ENCODE results near the gene FGF5. TPM values are rescaled to one million over a fixed set of nuclear protein-coding genes. Genes with fewer than 3 reads are reported as not detected.
"Not testable (repeated sequence)": the region's sequence is repeated elsewhere in the genome, so short reads cannot be mapped to it uniquely, and the experiment has no call there.

The FGF5 gene
- polyA plus RNA-seq, 4 donors = 0.03 to 0.13 (median 0.06) TPM; not detected in 1

GRCh38 chr4:80286451-80286850 lies 20.0 kb downstream of the FGF5 start:
- DNase-seq (ENCODE audit: low read depth in 4 of 4, low spot score in 3 of 4) = no peak

- not testable (repeated sequence) for DNase-seq (ENCODE audit: low read depth in 4 of 4, low spot score in 3 of 4)
These were observed 24.2 kb downstream of the FGF5 start for GRCh38 chr4:80290665-80291064.

DNA sequence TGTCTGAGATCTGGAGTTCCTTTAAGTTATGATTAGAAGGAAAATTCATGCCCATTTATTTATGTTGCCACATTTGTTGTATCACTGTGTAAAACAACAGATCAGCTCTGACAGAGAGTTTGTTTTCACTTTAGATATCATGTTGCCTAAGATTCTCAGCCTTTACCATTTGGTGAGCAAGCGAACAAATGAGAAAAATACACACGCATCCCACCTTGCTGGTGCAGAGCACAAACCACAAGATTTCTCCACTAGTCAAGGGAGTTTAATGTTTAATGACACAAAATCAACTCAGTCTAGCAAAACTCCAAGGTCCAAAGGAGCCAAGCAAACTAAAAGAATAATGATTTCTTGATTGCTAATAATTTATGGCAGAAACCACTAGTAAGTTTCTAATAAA lies 27.7 kb downstream of the FGF5 start:
- DNase-seq (ENCODE audit: low read depth in 4 of 4, low spot score in 3 of 4) = no peak

DNA sequence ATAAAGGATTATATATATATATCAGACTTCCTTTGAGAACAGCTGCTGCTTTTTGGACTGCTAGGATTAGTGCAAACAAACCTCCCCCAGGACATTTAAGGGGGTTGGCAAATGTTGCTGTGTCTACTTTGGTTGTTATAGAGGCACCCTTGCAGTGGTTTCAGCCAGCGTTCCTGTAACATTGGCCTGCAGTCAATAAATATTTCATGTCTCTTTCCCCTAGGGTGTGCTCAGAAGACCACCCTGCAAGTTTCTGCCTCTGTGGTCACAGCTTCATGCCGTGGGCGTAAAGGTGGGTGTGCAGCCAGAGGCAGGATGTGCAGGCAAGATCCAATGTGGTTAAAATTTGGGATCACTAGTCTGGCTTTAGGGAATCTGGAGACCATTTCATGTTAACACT lies 28.9 kb downstream of the FGF5 start:
- no peak for DNase-seq (ENCODE audit: low read depth in 4 of 4, low spot score in 3 of 4)

- no peak for DNase-seq (ENCODE audit: low read depth in 4 of 4, low spot score in 3 of 4)
These were observed 29.4 kb downstream of the FGF5 start for GRCh38 chr4:80295826-80296225.

DNA sequence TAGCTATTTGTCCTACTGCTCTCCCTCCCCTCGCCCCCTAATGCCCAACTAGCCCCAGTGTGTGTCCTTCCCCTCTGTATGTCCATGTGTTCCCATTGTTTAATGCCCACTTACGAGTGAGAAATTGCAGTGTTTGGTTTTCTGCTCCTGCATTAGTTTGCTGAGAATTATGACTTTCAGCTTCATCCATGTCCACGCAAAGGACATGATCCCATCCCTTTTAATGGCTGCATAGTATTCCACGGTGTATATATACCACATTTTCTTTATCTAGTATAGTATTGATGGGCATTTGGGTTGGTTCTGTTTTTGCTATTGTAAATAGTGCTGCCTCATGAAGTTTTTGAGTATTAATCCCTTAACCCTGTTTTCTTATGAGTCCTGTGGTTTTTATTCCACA lies 35.4 kb downstream of the FGF5 start:
- no peak for DNase-seq (ENCODE audit: low read depth in 4 of 4, low spot score in 3 of 4)

DNA sequence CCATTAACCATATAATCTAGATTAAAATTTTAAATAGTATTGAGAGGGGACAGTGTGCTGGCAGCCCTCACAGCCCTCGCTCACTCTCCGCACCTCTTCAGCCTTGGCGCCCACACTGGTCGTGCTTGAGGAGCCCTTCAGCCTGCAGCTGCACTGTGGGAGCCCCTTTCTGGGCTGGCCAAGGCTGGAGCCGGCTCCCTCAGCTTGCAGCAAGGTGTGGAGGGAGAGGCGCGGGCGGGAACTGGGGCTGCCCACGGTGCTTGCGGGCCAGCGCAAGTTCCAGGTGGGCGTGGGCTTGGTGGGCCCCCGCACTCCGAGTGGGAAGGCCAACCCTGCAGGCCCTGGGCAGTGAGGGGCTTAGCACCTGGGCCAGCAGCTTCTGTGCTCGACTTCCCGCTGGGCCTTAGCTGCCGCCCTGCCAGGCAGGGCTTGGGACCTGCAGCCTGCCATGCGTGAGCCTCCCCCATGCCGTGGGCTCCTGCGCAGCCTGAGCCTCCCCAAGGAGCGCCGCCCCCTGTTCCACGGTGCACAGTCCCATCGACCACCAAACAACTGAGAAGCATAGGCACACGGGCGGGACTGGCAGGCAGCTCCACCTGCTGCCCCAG lies 36.3 kb downstream of the FGF5 start:
- DNase-seq (ENCODE audit: low read depth in 4 of 4, low spot score in 3 of 4) = no peak

- no peak for DNase-seq (ENCODE audit: low read depth in 4 of 4, low spot score in 3 of 4)
These were observed 39.0 kb downstream of the FGF5 start for GRCh38 chr4:80305466-80305865.

DNA sequence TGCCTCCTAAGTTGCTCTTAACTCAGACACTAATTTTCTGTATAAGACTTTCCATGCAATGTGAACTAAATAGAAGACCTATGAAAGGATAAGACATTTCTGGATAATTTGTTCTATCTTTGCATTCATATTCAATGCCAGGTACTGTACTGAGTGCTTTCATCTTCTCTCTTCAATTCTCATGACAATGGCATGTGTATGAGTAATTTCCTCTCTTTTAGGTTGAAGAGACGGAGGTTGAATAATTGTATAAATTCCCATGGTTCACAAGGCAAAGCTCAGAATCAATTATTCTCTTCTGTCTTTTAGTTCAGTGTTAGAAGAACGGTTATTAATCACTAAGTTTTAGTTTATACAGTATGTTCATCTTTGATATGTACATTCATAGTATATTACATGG lies 39.8 kb downstream of the FGF5 start:
- no peak for DNase-seq (ENCODE audit: low read depth in 4 of 4, low spot score in 3 of 4)

DNA sequence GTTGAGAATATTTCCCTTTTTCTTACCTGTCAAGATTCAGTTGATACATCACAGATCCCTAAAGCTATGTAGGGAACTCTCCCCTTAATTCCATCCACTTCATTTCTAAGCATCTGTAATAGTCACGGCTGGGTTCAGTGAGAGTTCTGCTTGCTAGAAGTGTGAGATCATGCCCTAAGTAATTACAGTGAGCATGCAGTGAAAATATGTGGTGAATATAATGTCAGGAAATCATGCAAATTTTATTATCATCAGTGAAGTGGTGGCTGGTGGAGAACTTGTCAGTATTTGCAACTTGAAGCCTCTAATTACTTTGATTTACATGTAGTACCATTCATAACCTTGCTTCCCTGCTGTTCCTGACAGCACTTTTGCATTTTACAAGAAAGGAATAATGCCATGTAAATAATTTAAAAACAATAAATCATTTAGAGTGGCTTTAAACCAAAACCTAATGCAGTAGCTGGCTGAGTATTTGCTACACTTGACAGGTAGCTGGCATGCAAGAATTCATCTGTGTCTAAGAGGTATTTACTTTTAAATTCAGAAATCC lies 40.8 kb downstream of the FGF5 start:
- DNase-seq (ENCODE audit: low read depth in 4 of 4, low spot score in 3 of 4) = no peak

DNA sequence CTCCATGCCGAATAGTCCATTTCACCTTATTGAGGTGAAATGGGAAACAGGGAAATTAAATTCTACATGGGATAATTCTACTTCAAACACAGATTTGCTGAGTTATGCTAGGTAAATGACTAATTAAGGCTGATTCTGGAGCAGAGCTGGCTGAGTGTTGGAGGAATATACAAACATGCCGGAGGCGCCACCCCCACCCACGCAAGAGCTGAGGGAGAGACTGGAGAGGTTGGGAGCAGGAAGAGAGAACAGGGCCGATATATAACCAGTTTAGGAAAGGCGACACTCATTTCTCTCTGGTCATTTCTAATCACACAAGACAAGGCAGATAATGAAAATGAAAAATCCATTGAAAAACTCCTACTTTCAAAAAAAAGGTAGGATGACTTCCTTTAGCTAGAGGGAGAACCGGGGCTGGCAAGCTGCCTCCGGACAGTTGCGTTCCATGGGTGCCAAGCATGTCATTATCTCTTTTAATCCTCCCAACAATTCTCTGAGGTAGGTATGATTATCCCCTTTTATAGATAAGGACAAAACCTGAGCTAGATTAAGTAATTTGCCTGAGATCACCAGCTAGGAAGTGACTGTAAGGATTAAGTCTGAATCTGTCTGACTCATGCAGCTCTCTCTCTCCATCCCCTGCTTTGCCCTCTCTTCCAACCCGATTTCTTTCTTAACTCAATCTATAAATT lies 41.5 kb downstream of the FGF5 start:
- DNase-seq (ENCODE audit: low read depth in 4 of 4, low spot score in 3 of 4) = no peak

DNA sequence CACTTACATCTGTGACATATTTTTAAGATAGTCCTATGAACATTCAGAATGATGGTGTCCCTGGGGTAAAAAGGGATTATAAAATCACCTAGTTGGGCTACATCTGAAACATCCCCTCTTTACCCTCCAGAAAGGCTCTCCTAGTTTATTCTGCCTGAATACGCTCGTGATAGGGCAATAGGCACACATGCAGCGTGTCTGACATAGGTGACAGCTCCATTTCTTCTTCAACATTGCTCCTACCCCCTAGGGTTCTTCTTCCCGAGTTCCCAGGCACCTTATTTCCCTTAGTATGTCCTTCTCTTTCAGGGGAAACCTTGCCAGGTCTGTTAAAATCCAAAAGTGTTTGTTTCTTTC lies 42.0 kb downstream of the FGF5 start:
- DNase-seq (ENCODE audit: low read depth in 4 of 4, low spot score in 3 of 4) = no peak

- no peak for DNase-seq (ENCODE audit: low read depth in 4 of 4, low spot score in 3 of 4)
These were observed 43.0 kb downstream of the FGF5 start for GRCh38 chr4:80309294-80310004.

GRCh38 chr4:80311130-80311529 lies 44.7 kb downstream of the FGF5 start:
- no peak for DNase-seq (ENCODE audit: low read depth in 4 of 4, low spot score in 3 of 4)

DNA sequence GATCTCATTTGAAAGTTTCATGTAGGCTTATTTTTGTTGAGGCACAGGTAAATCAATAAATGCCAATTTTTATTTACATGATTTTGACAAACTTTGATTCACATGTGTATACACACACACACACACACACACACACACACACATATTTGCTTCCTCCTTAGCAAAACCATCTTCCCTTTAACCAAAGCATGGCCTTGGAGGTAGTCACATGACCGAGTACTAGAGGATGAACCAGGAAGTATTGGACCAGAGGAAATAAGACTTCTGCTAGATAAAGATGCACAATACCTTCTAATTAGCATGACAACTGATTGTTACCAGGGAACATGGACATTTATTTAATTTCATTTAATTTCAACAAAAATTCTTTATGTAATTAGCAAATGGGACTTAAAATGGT lies 45.7 kb downstream of the FGF5 start:
- DNase-seq (ENCODE audit: low read depth in 4 of 4, low spot score in 3 of 4) = no peak

DNA sequence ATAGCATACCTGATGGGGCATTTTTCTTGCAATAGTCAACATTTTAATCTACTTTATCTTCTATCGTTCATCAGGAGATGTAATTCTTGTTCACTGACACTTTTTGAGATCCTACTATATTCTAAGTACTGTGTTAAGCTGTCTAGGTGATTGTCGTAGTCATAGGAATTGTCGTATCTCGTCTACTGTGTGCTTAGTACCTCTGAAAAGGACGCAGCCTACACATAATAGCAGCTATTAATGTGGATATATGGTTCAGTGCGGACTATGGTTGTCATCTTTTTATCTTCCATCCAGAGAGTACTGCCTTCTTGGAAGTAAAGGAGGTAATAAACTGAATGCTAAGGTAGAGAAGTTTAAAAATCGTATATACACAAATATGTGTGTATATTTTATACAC lies 47.2 kb downstream of the FGF5 start:
- DNase-seq (ENCODE audit: low read depth in 4 of 4, low spot score in 3 of 4) = no peak

- not testable (repeated sequence) for DNase-seq (ENCODE audit: low read depth in 4 of 4, low spot score in 3 of 4)
These were observed 49.4 kb downstream of the FGF5 start for GRCh38 chr4:80315848-80316247.

DNA sequence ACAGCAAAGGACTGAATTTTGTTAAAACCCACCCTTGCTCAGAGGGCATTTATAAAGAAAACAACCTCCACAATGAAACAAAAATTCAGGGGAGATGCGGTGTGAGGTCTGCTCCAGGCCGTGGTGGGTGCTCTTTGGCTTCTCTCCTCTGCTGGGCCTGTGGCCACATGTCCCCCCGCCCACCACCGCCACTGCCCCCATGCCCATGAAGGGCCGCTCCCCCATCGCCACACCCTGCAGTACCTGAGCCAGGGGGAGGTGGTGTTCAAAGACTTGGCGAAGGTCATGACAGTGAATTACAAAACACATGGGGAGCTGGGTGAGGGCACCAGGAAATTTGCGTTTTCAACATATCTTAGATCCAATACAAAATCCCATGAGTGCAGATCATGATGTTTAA lies 54.9 kb downstream of the FGF5 start:
- no peak for DNase-seq (ENCODE audit: low read depth in 4 of 4, low spot score in 3 of 4)

DNA sequence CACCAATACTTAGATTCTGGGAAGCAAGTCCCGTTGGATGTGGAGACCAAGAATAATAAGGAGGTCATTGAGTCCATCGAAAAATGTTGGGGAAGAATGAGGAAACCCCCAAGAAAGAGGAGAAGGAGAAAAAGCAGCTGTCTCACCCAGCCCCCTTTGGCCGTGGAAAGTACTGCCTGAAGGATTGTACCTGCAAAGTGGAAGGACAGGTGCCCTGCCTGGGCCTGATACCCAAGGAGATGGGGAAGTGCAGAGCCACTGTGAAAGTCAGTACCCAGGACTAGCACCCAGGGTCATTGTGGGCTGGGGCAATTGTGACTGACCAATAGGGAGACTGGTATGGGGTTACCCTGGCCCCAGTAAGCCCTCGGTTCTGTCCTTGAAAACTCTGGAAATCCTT lies 55.3 kb downstream of the FGF5 start:
- no peak for DNase-seq (ENCODE audit: low read depth in 4 of 4, low spot score in 3 of 4)

- DNase-seq (ENCODE audit: low read depth in 4 of 4, low spot score in 3 of 4) = no peak
These were observed 56.3 kb downstream of the FGF5 start for GRCh38 chr4:80322716-80323115.

- no peak for DNase-seq (ENCODE audit: low read depth in 4 of 4, low spot score in 3 of 4)
These were observed 57.7 kb downstream of the FGF5 start for GRCh38 chr4:80324171-80324570.

DNA sequence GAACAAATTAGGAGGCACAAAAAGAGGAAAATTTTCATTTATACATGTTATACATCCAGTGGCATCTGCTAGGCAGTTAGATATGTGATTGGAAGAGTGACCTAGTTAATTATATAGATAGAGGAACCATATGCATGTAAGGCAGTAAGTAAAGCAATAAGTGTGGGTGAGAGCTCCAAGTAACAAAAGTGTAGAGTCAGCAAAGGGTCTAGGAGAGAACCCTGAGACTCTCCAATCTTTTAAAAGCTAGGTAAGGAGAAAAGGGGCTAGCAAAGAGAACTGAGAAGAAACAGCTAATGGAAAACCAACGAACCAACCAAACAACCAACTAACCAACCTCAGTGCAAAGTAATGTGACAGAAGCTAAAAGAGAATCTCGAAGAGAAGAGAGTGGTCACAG lies 65.2 kb downstream of the FGF5 start:
- DNase-seq (ENCODE audit: low read depth in 4 of 4, low spot score in 3 of 4) = no peak

Measured in right renal pelvis (tissue), 4 donors.